GM19328 (cell line): Measurements from ENCODE around the gene RPS27L.

Source experiments
- ATAC-seq: cut with Tn5 transposase; IDR thresholded peaks from one replicate; pipeline ENCODE4 v1.9.1; 2021; ENCODE audit warnings: mild to moderate bottlenecking, moderate library complexity; ENCODE audit not compliant: unreplicated experiment

The RPS27L gene

GRCh38 chr15:63157118-63157843 is at the start of gene RPS27L:
Gene RPS27L (minus strand): TSS chr15:63157477. CDS start chr15:63157405, 72 bp downstream.
- ATAC-seq, result peak; percentile 86

DNA sequence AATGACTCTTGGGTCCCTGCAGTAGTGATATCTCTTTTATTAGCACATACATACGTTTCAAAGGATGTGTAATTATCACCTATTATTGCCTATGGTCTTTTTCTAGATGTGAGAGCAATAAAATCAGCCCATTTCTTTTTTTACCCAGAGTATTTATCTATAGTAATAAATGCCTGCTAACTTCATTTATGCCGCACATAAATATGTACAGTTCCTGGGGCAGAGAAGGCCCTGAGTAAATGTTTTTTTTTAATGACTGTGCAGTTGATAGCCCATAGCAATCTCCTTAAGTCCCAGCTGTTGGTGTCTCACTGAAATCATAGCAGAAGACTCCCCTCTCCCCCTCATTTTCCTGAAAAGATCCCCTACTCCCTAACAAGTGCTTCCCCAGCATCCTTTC is 48.8 kb upstream of the RPS27L start:
- no peak for ATAC-seq

- ATAC-seq, result no peak
Measured at GRCh38 chr15:63203451-63204090, 46.3 kb upstream of the RPS27L start.

DNA sequence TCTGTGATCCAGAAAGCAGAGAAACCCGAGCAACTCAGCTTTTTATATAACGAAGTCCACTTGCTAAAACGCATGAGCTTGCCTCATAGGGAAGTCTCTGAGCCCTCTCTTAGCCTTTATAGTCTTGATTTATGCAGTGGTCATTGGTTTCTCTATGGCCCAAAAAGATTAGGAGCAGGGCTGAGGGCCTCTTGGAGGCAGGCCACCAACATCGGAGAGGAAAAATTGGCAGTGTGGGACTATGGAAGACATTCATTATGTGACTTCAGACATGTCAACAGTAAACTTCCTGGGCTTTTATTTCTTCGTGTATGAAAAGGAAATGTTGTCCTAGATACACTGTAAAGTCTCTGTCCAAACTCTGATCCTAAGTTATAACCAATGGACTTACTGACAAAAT is 45.6 kb upstream of the RPS27L start:
- ATAC-seq, result no peak

DNA sequence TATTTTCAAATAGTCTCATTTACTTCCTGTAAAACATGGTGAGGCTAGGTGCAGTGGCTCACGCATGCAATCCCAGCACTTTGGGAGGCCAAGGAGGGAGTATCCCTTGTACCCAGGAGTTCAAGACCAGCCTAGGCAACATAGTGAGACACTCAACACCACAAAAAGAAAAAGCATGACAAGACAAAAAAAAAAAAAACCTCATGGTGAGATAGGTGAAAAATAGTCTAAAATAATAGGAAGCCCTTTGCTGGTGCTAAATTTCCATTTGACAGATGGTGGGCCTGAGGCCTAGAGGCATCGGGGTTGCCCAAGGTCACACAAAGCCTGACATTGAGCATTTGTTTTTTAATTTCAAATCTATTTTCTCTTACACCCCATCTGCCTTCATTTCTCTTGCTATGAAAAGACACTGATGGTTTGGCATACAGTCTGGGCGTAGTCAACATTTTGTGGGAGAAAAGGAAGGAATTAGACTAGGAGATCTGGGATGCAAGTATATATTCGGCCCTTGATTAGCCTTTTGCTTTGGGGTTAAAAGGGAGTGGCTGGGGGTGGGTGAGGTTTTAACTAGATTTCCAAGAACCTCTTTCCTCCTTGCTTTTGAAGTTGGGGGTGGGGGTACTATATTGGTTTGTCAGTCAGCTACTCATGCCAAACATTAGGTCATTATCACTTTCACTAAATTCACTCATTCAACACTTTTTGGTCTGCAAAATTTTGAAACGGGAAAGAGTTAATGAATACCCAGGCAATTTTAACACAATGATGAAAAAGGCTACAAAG is 43.4 kb upstream of the RPS27L start:
- no peak for ATAC-seq

DNA sequence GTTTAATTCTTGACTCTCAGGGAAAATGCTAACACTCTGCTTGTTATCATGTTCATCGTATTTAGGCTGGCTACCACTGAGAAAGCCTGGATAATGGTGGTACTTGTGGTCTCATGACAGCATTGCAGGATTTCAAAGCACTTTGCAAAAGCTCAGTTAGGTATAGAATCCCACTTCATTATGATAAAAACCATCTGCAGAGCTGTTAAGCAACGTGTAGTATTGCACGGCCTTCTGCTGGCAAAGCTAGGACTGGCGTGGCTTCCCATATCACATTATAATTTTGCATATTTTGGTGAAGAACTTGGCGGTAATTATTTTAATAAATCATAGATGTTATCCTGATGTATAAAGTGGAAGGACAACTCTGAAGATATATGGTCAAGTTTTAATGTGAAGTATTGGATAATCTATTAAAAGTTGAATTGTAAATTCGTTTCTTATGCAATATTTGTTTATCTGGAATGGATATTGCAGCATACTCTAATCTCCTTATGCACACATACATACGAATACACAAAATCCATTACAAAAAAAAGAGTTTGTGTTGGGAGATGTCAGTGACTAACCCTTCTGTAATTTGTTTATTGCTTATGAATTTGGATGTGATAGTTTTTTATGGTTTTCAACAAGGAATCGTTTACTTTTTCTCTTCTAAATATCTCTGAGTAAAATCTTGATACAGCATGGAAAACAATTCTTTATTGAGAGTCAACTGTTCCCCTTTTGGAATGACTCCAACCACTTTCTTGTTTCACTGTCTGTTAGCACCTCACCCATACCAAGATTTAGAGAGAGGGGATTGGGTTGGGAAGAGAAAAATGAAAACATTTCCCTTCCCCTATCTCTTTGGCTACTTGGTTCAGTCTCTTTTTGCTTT is 41.3 kb upstream of the RPS27L start:
- no peak for ATAC-seq

- no peak for ATAC-seq
Measured at GRCh38 chr15:63197626-63198025, 40.3 kb upstream of the RPS27L start.

GRCh38 chr15:63196842-63197241 is 39.6 kb upstream of the RPS27L start:
- no peak for ATAC-seq

GRCh38 chr15:63195569-63196015 is 38.3 kb upstream of the RPS27L start:
- no peak for ATAC-seq

- no peak for ATAC-seq
Measured at GRCh38 chr15:63194880-63195568, 37.7 kb upstream of the RPS27L start.

GRCh38 chr15:63194302-63194701 is 37.0 kb upstream of the RPS27L start:
- ATAC-seq, result no peak

DNA sequence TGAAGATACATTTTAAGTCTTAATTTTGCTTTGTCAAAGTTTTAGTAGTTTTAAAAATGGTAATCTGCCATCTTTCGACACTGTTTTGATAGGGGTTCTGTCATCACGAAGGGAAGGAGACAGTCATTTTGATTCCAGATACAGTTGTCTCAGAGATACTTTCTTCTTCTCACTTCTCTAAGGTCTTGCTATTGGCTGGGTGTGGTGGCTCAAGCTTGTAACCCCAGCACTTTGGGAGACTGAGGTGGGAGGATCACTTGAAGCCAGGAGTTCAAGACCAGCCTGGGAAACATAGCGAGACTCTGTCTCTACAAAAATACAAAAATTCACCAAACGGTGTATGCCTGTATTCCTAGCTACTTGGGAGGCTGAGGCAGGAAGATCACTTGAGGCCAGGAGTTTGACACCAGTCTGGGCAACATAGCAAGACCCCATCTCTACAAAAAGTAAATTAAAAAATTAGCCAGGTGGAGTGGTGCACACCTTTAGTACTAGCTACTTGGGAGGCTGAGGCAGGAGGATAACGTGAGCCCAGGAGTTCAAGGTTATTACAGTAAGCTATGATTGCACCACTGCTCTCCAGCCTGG is 35.4 kb upstream of the RPS27L start:
- ATAC-seq, result no peak

GRCh38 chr15:63191895-63192618 is 34.8 kb upstream of the RPS27L start:
- no peak for ATAC-seq

- no peak for ATAC-seq
Measured at GRCh38 chr15:63190769-63191649, 33.7 kb upstream of the RPS27L start.

- no peak for ATAC-seq
Measured at GRCh38 chr15:63189941-63190768, 32.9 kb upstream of the RPS27L start.

DNA sequence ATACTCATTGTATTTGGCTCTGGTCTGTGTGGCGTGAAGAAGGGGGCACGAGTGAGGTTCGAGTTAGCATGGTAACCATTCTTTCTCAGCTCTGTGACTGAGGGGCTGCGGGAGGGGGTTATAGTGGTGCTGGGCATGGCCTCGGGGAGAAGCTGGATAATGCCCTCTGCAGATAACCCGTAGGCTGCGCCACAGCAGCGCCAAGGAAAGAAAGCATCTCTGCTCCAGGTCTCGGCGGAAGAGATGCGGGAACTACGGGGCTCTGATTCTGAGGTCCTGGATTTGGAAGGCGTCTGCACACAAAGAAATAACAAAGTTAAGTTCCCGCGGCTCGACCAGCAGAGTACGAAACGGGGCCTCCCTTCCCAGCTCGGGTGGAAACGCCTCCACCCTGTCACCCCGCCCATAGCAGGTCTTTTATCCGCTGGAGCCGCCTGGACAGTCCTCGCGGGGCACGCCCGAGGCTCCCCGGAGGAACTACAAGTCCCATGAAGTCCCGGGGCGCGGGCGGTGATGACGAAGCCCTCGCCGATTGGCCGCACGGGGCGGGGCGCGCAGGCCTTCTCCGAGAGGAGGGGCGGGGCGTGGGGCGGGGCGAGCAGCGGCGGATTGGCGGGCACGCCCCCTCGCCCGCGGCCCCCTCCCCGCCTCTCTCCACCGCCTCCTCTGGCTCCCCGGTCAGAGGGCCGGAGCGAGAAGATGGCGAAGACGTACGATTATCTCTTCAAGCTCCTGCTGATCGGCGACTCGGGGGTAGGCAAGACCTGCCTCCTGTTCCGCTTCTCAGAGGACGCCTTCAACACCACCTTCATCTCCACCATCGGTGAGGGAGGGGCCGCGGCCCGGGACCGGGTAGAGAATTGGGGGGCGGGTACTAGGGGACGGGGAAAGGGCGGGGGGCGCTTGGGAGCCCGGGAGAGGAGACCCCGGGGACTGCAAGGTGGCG is 31.9 kb upstream of the RPS27L start, which contains the start of gene RAB8B:
TSS of gene RAB8B (plus strand) at position 681 of the 946 bp plus-strand sequence. CDS start at position 700, 19 bp downstream.
- peak; percentile 74 for ATAC-seq
